ENCODE data around the gene AUTS2. TPM values are rescaled to one million over a fixed set of nuclear protein-coding genes. Genes with fewer than 3 reads are reported as not detected.

The AUTS2 gene
- total RNA-seq, 6 donors from 2014 or later: 38.9 to 151 (median 55.8) TPM

DNA sequence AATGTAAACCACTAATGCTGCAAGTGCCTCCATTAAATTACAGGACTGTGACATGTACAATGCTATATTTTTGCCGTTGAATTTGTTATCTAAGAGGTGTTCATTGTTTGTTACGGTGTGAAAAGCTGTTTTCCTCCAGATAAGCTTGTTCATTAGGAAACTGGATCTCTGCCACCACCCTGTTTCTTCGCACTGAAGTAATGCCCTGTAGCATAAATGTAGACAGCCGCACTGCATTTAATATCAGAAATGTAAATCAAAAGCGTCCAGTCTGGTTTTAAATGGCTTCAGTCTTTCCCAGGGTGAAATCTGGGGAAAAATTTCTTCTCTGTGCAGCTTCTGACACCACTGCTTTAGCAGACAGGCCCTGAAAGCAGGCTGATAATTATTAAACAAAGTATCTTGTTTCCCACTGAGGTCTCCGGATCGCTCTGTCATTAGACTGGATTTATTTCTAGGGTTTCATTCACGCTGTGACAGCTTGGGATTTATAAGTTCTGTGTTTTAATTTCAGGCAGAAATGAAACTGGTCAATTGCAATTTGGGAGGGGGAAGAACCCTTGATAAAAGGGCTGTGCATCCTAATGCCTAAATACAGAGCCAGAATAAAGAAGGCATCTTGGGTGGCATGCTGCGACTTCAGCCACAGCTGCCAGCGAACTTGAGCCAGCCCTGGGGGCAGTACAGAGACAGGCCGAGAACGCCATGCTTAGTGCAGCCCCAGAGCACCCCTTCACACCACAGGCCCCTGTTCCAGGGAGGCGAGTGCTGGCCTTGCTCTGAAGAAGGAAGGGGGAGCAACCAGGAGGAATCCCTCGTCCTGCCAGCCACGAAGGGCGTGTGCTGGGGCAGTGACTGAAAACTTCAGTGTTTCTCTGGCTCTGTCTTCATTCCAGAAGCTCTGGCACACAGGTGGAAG, 985.9 kb downstream of the AUTS2 start:
- no peaks in the 10 kb centered on the region for H3K36me3 ChIP-seq
- no peaks in the 10 kb centered on the region for H3K27me3 ChIP-seq
- no peak for TF ChIP-seq POLR2AphosphoS5 (IDR thresholded peaks at IDR 0.05)
- no peak for TF ChIP-seq EP300 (IDR thresholded peaks at IDR 0.05)
- no peak for TF ChIP-seq POLR2A (IDR thresholded peaks at IDR 0.05)
- TF ChIP-seq, protein P1, sequence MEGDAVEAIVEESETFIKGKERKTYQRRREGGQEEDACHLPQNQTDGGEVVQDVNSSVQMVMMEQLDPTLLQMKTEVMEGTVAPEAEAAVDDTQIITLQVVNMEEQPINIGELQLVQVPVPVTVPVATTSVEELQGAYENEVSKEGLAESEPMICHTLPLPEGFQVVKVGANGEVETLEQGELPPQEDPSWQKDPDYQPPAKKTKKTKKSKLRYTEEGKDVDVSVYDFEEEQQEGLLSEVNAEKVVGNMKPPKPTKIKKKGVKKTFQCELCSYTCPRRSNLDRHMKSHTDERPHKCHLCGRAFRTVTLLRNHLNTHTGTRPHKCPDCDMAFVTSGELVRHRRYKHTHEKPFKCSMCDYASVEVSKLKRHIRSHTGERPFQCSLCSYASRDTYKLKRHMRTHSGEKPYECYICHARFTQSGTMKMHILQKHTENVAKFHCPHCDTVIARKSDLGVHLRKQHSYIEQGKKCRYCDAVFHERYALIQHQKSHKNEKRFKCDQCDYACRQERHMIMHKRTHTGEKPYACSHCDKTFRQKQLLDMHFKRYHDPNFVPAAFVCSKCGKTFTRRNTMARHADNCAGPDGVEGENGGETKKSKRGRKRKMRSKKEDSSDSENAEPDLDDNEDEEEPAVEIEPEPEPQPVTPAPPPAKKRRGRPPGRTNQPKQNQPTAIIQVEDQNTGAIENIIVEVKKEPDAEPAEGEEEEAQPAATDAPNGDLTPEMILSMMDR (IDR thresholded peaks at IDR 0.05): no peak
- no peak overlapping the region for H3K27ac ChIP-seq
- no peak for ATAC-seq (ENCODE audit: low FRiP score in 2 of 2)
- H3K9me3 ChIP-seq: no peaks in the 10 kb centered on the region
- DNase-seq: no peak
- H3K4me3 ChIP-seq: no peak overlapping the region
- WGBS, 2 donors: 81 to 86% methylated on average over 16 of the region's 16 CpGs
- H3K4me1 ChIP-seq: no peaks in the 10 kb centered on the region

- no peaks in the 10 kb centered on the region for H3K27me3 ChIP-seq
- DNase-seq: no peak
- no peaks in the 10 kb centered on the region for H3K9me3 ChIP-seq
- TF ChIP-seq POLR2A (IDR thresholded peaks at IDR 0.05) (no peak), POLR2AphosphoS5 (IDR thresholded peaks at IDR 0.05) (no peak), EP300 (IDR thresholded peaks at IDR 0.05) (no peak)
- TF ChIP-seq, protein P1 (IDR thresholded peaks at IDR 0.05): no peak
- 70 to 93% methylated on average over 4 of the region's 4 CpGs for WGBS, 2 donors
- no peaks in the 10 kb centered on the region for H3K36me3 ChIP-seq
- H3K4me1 ChIP-seq: no peaks in the 10 kb centered on the region
- no peak overlapping the region for H3K4me3 ChIP-seq
- H3K27ac ChIP-seq: no peak overlapping the region
- no peak for ATAC-seq (ENCODE audit: low FRiP score in 2 of 2)
Measured at GRCh38 chr7:70585071-70585470, 986.8 kb downstream of the AUTS2 start.

- H3K27me3 ChIP-seq: no peaks in the 10 kb centered on the region
- H3K4me1 ChIP-seq: no peaks in the 10 kb centered on the region
- H3K27ac ChIP-seq: no peak overlapping the region
- no peaks in the 10 kb centered on the region for H3K9me3 ChIP-seq
- no peak for DNase-seq
- 86 to 91% methylated on average over 1 of the region's 1 CpG for WGBS, 2 donors
- no peak for ATAC-seq (ENCODE audit: low FRiP score in 2 of 2)
- no peak overlapping the region for H3K4me3 ChIP-seq
- TF ChIP-seq POLR2A (IDR thresholded peaks at IDR 0.05) (no peak), EP300 (IDR thresholded peaks at IDR 0.05) (no peak), POLR2AphosphoS5 (IDR thresholded peaks at IDR 0.05) (no peak)
- TF ChIP-seq, protein P1 (IDR thresholded peaks at IDR 0.05): no peak
- no peaks in the 10 kb centered on the region for H3K36me3 ChIP-seq
Measured at GRCh38 chr7:70586822-70587221, 988.5 kb downstream of the AUTS2 start.

- no peaks in the 10 kb centered on the region for H3K4me1 ChIP-seq
- ATAC-seq (ENCODE audit: low FRiP score in 2 of 2) (no peak), DNase-seq (no peak)
- H3K27ac ChIP-seq: no peak overlapping the region
- H3K9me3 ChIP-seq: no peaks in the 10 kb centered on the region
- WGBS, 2 donors: 73 to 89% methylated on average over 4 of the region's 4 CpGs
- TF ChIP-seq POLR2A (IDR thresholded peaks at IDR 0.05) (no peak), POLR2AphosphoS5 (IDR thresholded peaks at IDR 0.05) (no peak)
- TF ChIP-seq, protein P1 (IDR thresholded peaks at IDR 0.05): no peak
- H3K4me3 ChIP-seq: no peak overlapping the region
- H3K27me3 ChIP-seq: no peaks in the 10 kb centered on the region
- H3K36me3 ChIP-seq: no peaks in the 10 kb centered on the region
Measured at GRCh38 chr7:70587739-70588138, 989.5 kb downstream of the AUTS2 start.
